GM18858 (cell line): ENCODE data around the gene UGT2B15.
"Not testable (repeated sequence)": the region's sequence is repeated elsewhere in the genome, so short reads cannot be mapped to it uniquely, and the experiment has no call there.

Source experiments
- ATAC-seq: cut with Tn5 transposase; IDR thresholded peaks from one replicate; pipeline ENCODE4 v1.9.1; 2021; ENCODE audit not compliant: unreplicated experiment

UGT2B15 gene

GRCh38 chr4:68656445-68656973 is 13.9 kb downstream of the UGT2B15 start:
- peak; percentile 44 for ATAC-seq

GRCh38 chr4:68655764-68656444 is 14.5 kb downstream of the UGT2B15 start:
- peak; percentile 2 for ATAC-seq

- ATAC-seq = no peak
Observed at GRCh38 chr4:68654946-68655721, 15.3 kb downstream of the UGT2B15 start.

- ATAC-seq = no peak
Observed at GRCh38 chr4:68651932-68652331, 18.5 kb downstream of the UGT2B15 start.

GRCh38 chr4:68630371-68630770 is 40.1 kb downstream of the UGT2B15 start:
- no peak for ATAC-seq

GRCh38 chr4:68622731-68623130 is 47.7 kb downstream of the UGT2B15 start:
- not testable (repeated sequence) for ATAC-seq

- peak; percentile 69 for ATAC-seq
Observed at GRCh38 chr4:68617003-68617698, 53.3 kb downstream of the UGT2B15 start.

GRCh38 chr4:68615699-68616422 is 54.6 kb downstream of the UGT2B15 start:
- no peak for ATAC-seq

GRCh38 chr4:68613752-68614151 is 56.7 kb downstream of the UGT2B15 start:
- ATAC-seq = no peak

GRCh38 chr4:68606240-68606639 is 64.2 kb downstream of the UGT2B15 start:
- ATAC-seq = no peak

- no peak for ATAC-seq
Observed at GRCh38 chr4:68599150-68599549, 71.3 kb downstream of the UGT2B15 start.

- no peak for ATAC-seq
Observed at GRCh38 chr4:68597482-68597881, 73.0 kb downstream of the UGT2B15 start.
